B cell (primary cell): ENCODE results near the gene PET100. TPM values are rescaled to one million over a fixed set of nuclear protein-coding genes. Genes with fewer than 3 reads are reported as not detected.

Experiments used
- ATAC-seq: fragments of 200-7000 bp; cut with Tn5 transposase; one replicate; pipeline ENCODE4 v1.10.0; 2021; ENCODE audit warnings: low read depth, mild to moderate bottlenecking, moderate number of reproducible peaks, moderate library complexity
- CTCF ChIA-PET: fragments of 350-600 bp; sonication (Branson Sonifier 250); formaldehyde crosslinking; loops from one replicate; lab custom pipeline; 2021; ENCODE audit warnings: antibody characterized with exemption, inconsistent platforms; lab: Charles Lee
- POLR2A ChIA-PET: fragments of 350-600 bp; sonication (Branson Sonifier 250); formaldehyde crosslinking; loops from one replicate; lab custom pipeline; 2021; ENCODE audit warnings: antibody characterized with exemption; lab: Charles Lee
- DNase-seq: peaks from one replicate; pipeline ENCODE4 v3.0.0; 2013
- H2AFZ ChIP-seq: 2 replicates; pipeline ENCODE4 v1.6.1; 2012; ENCODE audit warnings: mild to moderate bottlenecking, low read depth, low read length; ENCODE audit not compliant: insufficient read depth, poor library complexity, severe bottlenecking
- H3K27ac ChIP-seq, 2 donors: 1 replicate in 1 of 2; 2 replicates in 1 of 2; pipeline ENCODE4 v1.5.1; 2012 to 2013; ENCODE audit warnings: low read length in 2 of 2, mild to moderate bottlenecking in 2 of 2, moderate library complexity in 1 of 2
- H3K27me3 ChIP-seq, 4 experiments: fragments of 200-600 bp in 1 of 4; sonication (generic) in 1 of 4; replicated peaks in 1 of 4; 1 replicate in 2 of 4; 2 replicates in 2 of 4; pipeline versions ENCODE4 v1.6.1 to v1.7.0; 2013 to 2016; ENCODE audit warnings: low read length in 3 of 4, mild to moderate bottlenecking in 2 of 4, mixed read lengths in 1 of 4, moderate library complexity in 1 of 4; ENCODE audit not compliant: insufficient read depth in 4 of 4, control insufficient read depth in 3 of 4; ENCODE audit errors: control extremely low read depth in 1 of 4
- H3K36me3 ChIP-seq, 2 experiments: replicated peaks in 1 of 2; 1 replicate in 1 of 2; 2 replicates in 1 of 2; pipeline versions ENCODE4 v1.6.1 to v1.7.1; 2013; ENCODE audit warnings: low read length in 1 of 2; ENCODE audit not compliant: insufficient read depth in 2 of 2, control insufficient read depth in 1 of 2; ENCODE audit errors: control extremely low read depth in 1 of 2, extremely low read depth in 1 of 2
- H3K4me1 ChIP-seq, 2 donors: fragments of 200-600 bp in 1 of 2; sonication (generic) in 1 of 2; 1 replicate in 1 of 2; 2 replicates in 1 of 2; pipeline versions ENCODE4 v1.5.1 to v1.6.1; 2013 to 2017; ENCODE audit warnings: low read length in 2 of 2; ENCODE audit not compliant: control insufficient read depth in 2 of 2, insufficient read depth in 2 of 2
- H3K4me2 ChIP-seq: replicated peaks from 2 replicates; pipeline ENCODE3; 2012; ENCODE audit warnings: mild to moderate bottlenecking, low read depth, low read length; ENCODE audit not compliant: poor library complexity, severe bottlenecking
- H3K4me3 ChIP-seq, 5 experiments: fragments of 200-600 bp in 1 of 5; sonication (generic) in 1 of 5; 1 replicate in 3 of 5; 2 replicates in 2 of 5; pipeline versions ENCODE4 v1.5.1 to v1.7.0; 2011 to 2016; ENCODE audit warnings: low read length in 4 of 5, mild to moderate bottlenecking in 4 of 5, low read depth in 2 of 5, control low read depth in 1 of 5, moderate library complexity in 1 of 5; ENCODE audit not compliant: insufficient read depth in 1 of 5; ENCODE audit errors: control extremely low read depth in 1 of 5, extremely low read depth in 1 of 5
- H3K79me2 ChIP-seq: fragments of 200-600 bp; sonication (generic); one replicate; pipeline ENCODE4 v1.6.0; 2016; ENCODE audit warnings: low read length; ENCODE audit not compliant: control insufficient read depth, insufficient read depth
- H3K9ac ChIP-seq: fragments of 200-600 bp; sonication (generic); 2 replicates; pipeline ENCODE4 v1.6.1; 2017; ENCODE audit warnings: mild to moderate bottlenecking, low read length, moderate library complexity
- H3K9me3 ChIP-seq, 3 donors: one replicate each; pipeline versions ENCODE4 v1.6.1 to v1.7.1; 2013; ENCODE audit warnings: low read length in 2 of 3; ENCODE audit not compliant: control insufficient read depth in 2 of 3, insufficient read depth in 1 of 3; ENCODE audit errors: control extremely low read depth in 1 of 3
- H4K20me1 ChIP-seq: 2 replicates; pipeline ENCODE4 v1.6.0; 2012; ENCODE audit warnings: mild to moderate bottlenecking, low read length; ENCODE audit not compliant: insufficient read depth, control insufficient read depth, poor library complexity, severe bottlenecking
- H3K27ac Mint-ChIP-seq: one replicate; pipeline ENCODE4 v1.8.0; 2021; ENCODE audit warnings: mixed read lengths
- H3K27me3 Mint-ChIP-seq: one replicate; pipeline ENCODE4 v1.8.0; 2021; ENCODE audit warnings: mixed read lengths
- H3K4me1 Mint-ChIP-seq: one replicate; pipeline ENCODE4 v1.8.0; 2021; ENCODE audit warnings: mixed read lengths
- H3K4me3 Mint-ChIP-seq: one replicate; pipeline ENCODE4 v1.8.0; 2021; ENCODE audit warnings: mixed read lengths
- H3K9me3 Mint-ChIP-seq: one replicate; pipeline ENCODE4 v1.8.0; 2022; ENCODE audit warnings: mixed read lengths; ENCODE audit not compliant: insufficient read depth
- CTCF ChIP-seq: fragments of 200-600 bp; IDR thresholded peaks from one replicate; pipeline ENCODE4 v1.8.0; 2022; ENCODE audit warnings: antibody characterized with exemption, mild to moderate bottlenecking
- EZH2 ChIP-seq: IDR thresholded peaks from 2 replicates; pipeline ENCODE4 v1.6.1; 2012; ENCODE audit warnings: borderline replicate concordance, low read depth, mild to moderate bottlenecking, moderate library complexity, low read length; ENCODE audit not compliant: insufficient read depth, poor library complexity, severe bottlenecking
- WGBS: methylation state at CpG from one replicate; pipeline ENCODE4 v1.1.5; 2013; ENCODE audit warnings: missing lambda C conversion rate; ENCODE audit not compliant: insufficient coverage; 5-methylcytosine and 5-hydroxymethylcytosine counted together
- intact Hi-C: fragments of 100-400 bp; cut with micrococcal nuclease; formaldehyde crosslinking; loops from one replicate; pipeline ENCODE4 v1.10.0; 2022
- polyA plus RNA-seq: library from polyadenylated mRNA; depleted of rRNA; stranded (reverse); fragments of >200 nt; gene quantifications from 2 replicates; pipeline ENCODE4 v1.2.3, GENCODE V29; 2012
- total RNA-seq, 2 donors: library from RNA; stranded (reverse); fragments of 120-200 nt in 1 of 2; gene quantifications; 1 replicate in 1 of 2; 2 replicates in 1 of 2; pipeline versions ENCODE4 v1.2.3 to v1.2.4, GENCODE V29; 2013 to 2022

PET100 gene
- total and polyA plus RNA-seq, 2 donors (not counting 1 experiment from before 2014, with no cell fraction given), result 31.3 to 100 TPM

- Mint-ChIP-seq H3K9me3 (no peaks in the 10 kb centered on the region), H3K4me1 (no peaks in the 10 kb centered on the region), H3K27ac (no peak overlapping the region), H3K27me3 (no peaks in the 10 kb centered on the region), H3K4me3 (no peak overlapping the region)
- WGBS, result 95% methylated on average over 52 of the region's 59 CpGs
- no peaks in the 10 kb centered on the region for H3K4me1 ChIP-seq
- intact Hi-C loops, result no loop called here
- ChIA-PET CTCF (no interaction called here), POLR2A (no interaction called here)
- DNase-seq, result no peak
- H2AFZ ChIP-seq, result no peak overlapping the region
- no peak overlapping the region for H3K27ac ChIP-seq
- no peak overlapping the region for H3K4me3 ChIP-seq
- H3K36me3 ChIP-seq, result peaks cover 0 to 11% of the 10 kb centered on the region in 2 experiments
- no peak for ATAC-seq
- peaks cover 0 to 10% (median 0%) of the 10 kb centered on the region in 3 donors for H3K9me3 ChIP-seq
- no peaks in the 10 kb centered on the region for H3K79me2 ChIP-seq
- TF ChIP-seq CTCF, result no peak
- no peak for TF ChIP-seq EZH2
- no peak overlapping the region for H3K4me2 ChIP-seq
- H3K27me3 ChIP-seq, result no peaks in the 10 kb centered on the region
- no peak overlapping the region for H3K9ac ChIP-seq
- H4K20me1 ChIP-seq, result no peaks in the 10 kb centered on the region
Observed at GRCh38 chr19:7614859-7615741, 14.5 kb upstream of the PET100 start.

GRCh38 chr19:7617172-7617571, 12.4 kb upstream of the PET100 start:
- no peaks in the 10 kb centered on the region for H3K27me3 Mint-ChIP-seq
- DNase-seq, result no peak
- H3K4me1 Mint-ChIP-seq, result no peaks in the 10 kb centered on the region
- no peak overlapping the region for H3K9ac ChIP-seq
- H3K4me3 Mint-ChIP-seq, result no peak overlapping the region
- H3K79me2 ChIP-seq, result no peaks in the 10 kb centered on the region
- no peak overlapping the region for H3K4me3 ChIP-seq
- no peaks in the 10 kb centered on the region for H4K20me1 ChIP-seq
- H2AFZ ChIP-seq, result no peak overlapping the region
- H3K36me3 ChIP-seq, result peaks cover 2 to 31% of the 10 kb centered on the region in 2 experiments
- ChIA-PET CTCF (no interaction called here), POLR2A (no interaction called here)
- no peaks in the 10 kb centered on the region for H3K27me3 ChIP-seq
- intact Hi-C loops, result no loop called here
- H3K9me3 Mint-ChIP-seq, result no peaks in the 10 kb centered on the region
- H3K27ac ChIP-seq, result no peak overlapping the region
- H3K4me1 ChIP-seq, result no peaks in the 10 kb centered on the region
- H3K9me3 ChIP-seq, result peaks cover 0 to 6% (median 0%) of the 10 kb centered on the region in 3 donors
- no peak for TF ChIP-seq EZH2
- TF ChIP-seq CTCF, result no peak
- WGBS, result 92% methylated on average over 4 of the region's 12 CpGs
- no peak overlapping the region for H3K4me2 ChIP-seq
- no peak for ATAC-seq
- H3K27ac Mint-ChIP-seq, result no peak overlapping the region
